Kasumi-1 (cell line): ENCODE data around the gene ASCC2.
"Not testable (repeated sequence)": the region's sequence is repeated elsewhere in the genome, so short reads cannot be mapped to it uniquely, and the experiment has no call there.

ENCODE experiments used
- DNase-seq, 2 experiments: peaks; one replicate each; lab custom pipeline; 2025; lab: John Stamatoyannopoulos, UW

Gene ASCC2

GRCh38 chr22:29837741-29838598 is at the start of gene ASCC2:
Gene ASCC2 (minus strand): TSS chr22:29838274. CDS start chr22:29832325, 5,949 bp downstream.
- DNase-seq, result peak; percentile 96 to 97

GRCh38 chr22:29887358-29887757 is 49.3 kb upstream of the ASCC2 start:
- DNase-seq, result no peak

- no peak for DNase-seq
Measured at GRCh38 chr22:29886596-29886995, 48.5 kb upstream of the ASCC2 start.

GRCh38 chr22:29885610-29886009 is 47.5 kb upstream of the ASCC2 start:
- DNase-seq, result no peak

- DNase-seq, result peak in 1 of 2 experiments; percentile 19
Measured at GRCh38 chr22:29883775-29884097, 45.7 kb upstream of the ASCC2 start.

GRCh38 chr22:29883045-29883774 is 45.1 kb upstream of the ASCC2 start, which contains the start of gene MTMR3:
Gene MTMR3 (plus strand): TSS chr22:29883174. CDS start chr22:29971060, 87,886 bp downstream.
- DNase-seq, result peak; percentile 58 to 68

GRCh38 chr22:29882716-29883044 is 44.6 kb upstream of the ASCC2 start:
- no peak for DNase-seq

GRCh38 chr22:29879753-29880152 is 41.7 kb upstream of the ASCC2 start:
- no peak for DNase-seq

- no peak for DNase-seq
Measured at GRCh38 chr22:29877620-29878019, 39.5 kb upstream of the ASCC2 start.

GRCh38 chr22:29873943-29874342 is 35.9 kb upstream of the ASCC2 start:
- no peak for DNase-seq

GRCh38 chr22:29872989-29873388 is 34.9 kb upstream of the ASCC2 start:
- peak in 1 of 2 experiments; percentile 26 for DNase-seq

GRCh38 chr22:29872144-29872893 is 34.2 kb upstream of the ASCC2 start:
- DNase-seq, result no peak

GRCh38 chr22:29871684-29872083 is 33.6 kb upstream of the ASCC2 start:
- DNase-seq, result no peak

GRCh38 chr22:29870574-29870973 is 32.5 kb upstream of the ASCC2 start:
- DNase-seq, result no peak

GRCh38 chr22:29867851-29868250 is 29.8 kb upstream of the ASCC2 start:
- DNase-seq, result no peak

GRCh38 chr22:29867260-29867659 is 29.2 kb upstream of the ASCC2 start:
- DNase-seq, result no peak

- DNase-seq, result not testable (repeated sequence)
Measured at GRCh38 chr22:29865572-29865971, 27.5 kb upstream of the ASCC2 start.

GRCh38 chr22:29861672-29862297 is 23.7 kb upstream of the ASCC2 start:
- DNase-seq, result no peak

- DNase-seq, result no peak
Measured at GRCh38 chr22:29860006-29860766, 22.1 kb upstream of the ASCC2 start.

- not testable (repeated sequence) for DNase-seq
Measured at GRCh38 chr22:29859030-29859429, 21.0 kb upstream of the ASCC2 start.

- DNase-seq, result no peak
Measured at GRCh38 chr22:29856496-29856895, 18.4 kb upstream of the ASCC2 start.
